ENCODE measurements around the gene PRPS1. TPM values are rescaled to one million over a fixed set of nuclear protein-coding genes. Genes with fewer than 3 reads are reported as not detected.
A peak's percentile ranks its signal among the peaks of the same experiment; 100 is the strongest.

Gene PRPS1
- total and polyA plus RNA-seq, 9 of the 15 experiments (the other 6 are each of a cell fraction or from before 2014, with no cell fraction given), result 47.8 to 175 (median 79.6) TPM

- TF ChIP-seq ZBTB33 (CRISPR knock-in tag; IDR thresholded peaks at IDR 0.05) (peak; percentile 71; the same call in 1 of the 2 replicates), NFATC3 (IDR thresholded peaks at IDR 0.05) (no peak), TBP (optimal IDR thresholded peaks at IDR 0.05; ENCODE audit: low read depth, low read length) (peak; percentile 70), ZNF79 (CRISPR knock-in tag; IDR thresholded peaks at IDR 0.05; ENCODE audit: low read depth) (no peak), RCOR1 (IDR thresholded peaks at IDR 0.05; ENCODE audit: borderline replicate concordance in 1 of 2, low read depth in 2 of 2, low read length in 2 of 2) (peak in 1 of 2 experiments; percentile 73; a peak in 1 of 4 replicates), ZNF436 (CRISPR knock-in tag; IDR thresholded peaks at IDR 0.05) (no peak), VEZF1 (CRISPR knock-in tag; IDR thresholded peaks at IDR 0.05) (peak; percentile 50), CTCF (IDR thresholded peaks at IDR 0.05 in 2 of 3, conservative IDR thresholded peaks at IDR 0.05 in 1 of 3; ENCODE audit: insufficient read depth in 2 of 3, low read depth in 1 of 3, low read length in 3 of 3) (peak in 2 of 3 experiments; percentile 7 to 23; a peak in 1 of 6 replicates), E2F8 (IDR thresholded peaks at IDR 0.05; ENCODE audit: low read depth, partially characterized antibody) (no peak), HDAC1 (IDR thresholded peaks at IDR 0.05) (peak in 1 of 2 experiments; percentile 83; a peak in 2 of 4 replicates), ILK (tag; IDR thresholded peaks at IDR 0.05; ENCODE audit: borderline replicate concordance, low read depth) (no peak), CREB1 (IDR thresholded peaks at IDR 0.05) (no peak), CREB1 (CRISPR knock-in tag; IDR thresholded peaks at IDR 0.05) (peak; percentile 47; the same call in 1 of the 2 replicates), U2AF1 (optimal IDR thresholded peaks at IDR 0.05; ENCODE audit: low read depth, low read length) (no peak), CBX3 (IDR thresholded peaks at IDR 0.05; ENCODE audit: borderline replicate concordance in 1 of 2, low read length in 2 of 2) (peak in 1 of 2 experiments; percentile 52; a peak in 1 of 3 replicates), PREB (CRISPR knock-in tag; IDR thresholded peaks at IDR 0.05) (no peak)
Observed at GRCh38 chrX:107676559-107677378, 48.5 kb downstream of the PRPS1 start (continued).
